Lower lobe of right lung (tissue), 2 donors: ENCODE measurements around the gene THEM5. TPM values are rescaled to one million over a fixed set of nuclear protein-coding genes. Genes with fewer than 3 reads are reported as not detected.

Experiments used
- ATAC-seq, 2 donors: fragments of 200-7000 bp; cut with Tn5 transposase; one replicate each; pipeline ENCODE4 v1.9.1; 2020 to 2022; ENCODE audit warnings: mild to moderate bottlenecking in 2 of 2, moderate library complexity in 2 of 2
- DNase-seq: peaks from one replicate; pipeline ENCODE4 v3.0.0-alpha.2; 2020
- H3K27ac ChIP-seq: fragments of 200-600 bp; one replicate; pipeline ENCODE4 v1.8.0; 2022
- H3K27me3 ChIP-seq: fragments of 200-600 bp; one replicate; pipeline ENCODE4 v1.8.0; 2022; ENCODE audit warnings: low read depth
- H3K36me3 ChIP-seq: fragments of 200-600 bp; one replicate; pipeline ENCODE4 v1.8.0; 2022; ENCODE audit warnings: mild to moderate bottlenecking
- H3K4me1 ChIP-seq: fragments of 200-600 bp; one replicate; pipeline ENCODE4 v1.8.0; 2022
- H3K4me3 ChIP-seq: fragments of 200-600 bp; one replicate; pipeline ENCODE4 v1.8.0; 2022; ENCODE audit warnings: mild to moderate bottlenecking
- H3K9me3 ChIP-seq: fragments of 200-600 bp; one replicate; pipeline ENCODE4 v1.8.0; 2022
- intact Hi-C: fragments of 100-400 bp; cut with DNase I; formaldehyde crosslinking; loops from one replicate; pipeline ENCODE4 v1.11.0; 2022
- total RNA-seq: library from RNA; stranded (reverse); fragmentation: NEBNext Ultra II Directional; extraction: Animal tissue kit (Norgen Biotek cat#: 25700); gene quantifications from one replicate; pipeline ENCODE4 v1.2.1, GENCODE V29; 2021
- TF ChIP-seq, protein P1 (sequence below): fragments of 200-600 bp; IDR thresholded peaks from one replicate; pipeline ENCODE4 v1.8.0; 2022; ENCODE audit warnings: antibody characterized with exemption, mild to moderate bottlenecking
- donor health status: DM: no; HTN: yes; CAD: no; lungs with severe emphysema.

THEM5 gene
- total RNA-seq, 1 donor from 2014 or later: not detected

DNA sequence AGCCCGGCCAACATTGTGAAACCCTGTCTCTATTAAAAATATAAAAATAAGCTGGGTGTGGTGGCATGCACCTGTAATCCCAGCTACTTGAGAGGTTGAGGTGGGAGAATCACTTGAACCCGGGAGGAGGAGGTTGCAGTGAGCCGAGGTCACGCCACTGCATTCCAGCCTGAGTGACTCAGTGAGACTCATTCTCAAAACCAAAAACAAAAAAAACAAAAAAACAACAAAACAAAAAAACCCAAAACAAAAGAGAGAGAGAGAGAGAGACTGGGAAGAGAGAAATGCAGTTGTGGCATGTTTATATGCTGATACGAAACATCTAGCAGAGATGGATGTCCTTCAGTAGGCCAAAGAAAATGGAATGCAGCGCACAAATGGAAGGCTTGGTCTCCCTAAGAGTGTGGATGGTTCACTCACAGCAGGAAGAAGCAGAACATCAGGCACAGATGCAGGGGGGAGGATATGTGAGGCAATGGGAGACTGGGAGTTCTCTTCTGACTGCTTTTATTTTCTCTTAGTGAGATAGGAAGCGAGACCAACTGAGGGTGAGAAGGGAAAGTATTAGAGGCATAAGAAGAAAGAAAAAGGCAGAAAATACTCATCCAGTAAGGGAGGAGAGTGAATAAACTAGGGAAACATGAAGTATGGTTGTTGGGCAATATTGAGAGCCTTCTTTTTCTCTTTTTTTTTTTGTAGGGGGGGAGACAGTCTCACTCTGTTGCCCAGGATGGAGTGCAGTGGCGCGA, 39.8 kb upstream of the THEM5 start:
- no peaks in the 10 kb centered on the region for H3K9me3 ChIP-seq
- DNase-seq: no peak
- intact Hi-C loops: no loop called here
- H3K4me3 ChIP-seq: no peak overlapping the region
- ATAC-seq: no peak
- peaks cover 49% of the 10 kb centered on the region for H3K36me3 ChIP-seq
- TF ChIP-seq, protein P1, sequence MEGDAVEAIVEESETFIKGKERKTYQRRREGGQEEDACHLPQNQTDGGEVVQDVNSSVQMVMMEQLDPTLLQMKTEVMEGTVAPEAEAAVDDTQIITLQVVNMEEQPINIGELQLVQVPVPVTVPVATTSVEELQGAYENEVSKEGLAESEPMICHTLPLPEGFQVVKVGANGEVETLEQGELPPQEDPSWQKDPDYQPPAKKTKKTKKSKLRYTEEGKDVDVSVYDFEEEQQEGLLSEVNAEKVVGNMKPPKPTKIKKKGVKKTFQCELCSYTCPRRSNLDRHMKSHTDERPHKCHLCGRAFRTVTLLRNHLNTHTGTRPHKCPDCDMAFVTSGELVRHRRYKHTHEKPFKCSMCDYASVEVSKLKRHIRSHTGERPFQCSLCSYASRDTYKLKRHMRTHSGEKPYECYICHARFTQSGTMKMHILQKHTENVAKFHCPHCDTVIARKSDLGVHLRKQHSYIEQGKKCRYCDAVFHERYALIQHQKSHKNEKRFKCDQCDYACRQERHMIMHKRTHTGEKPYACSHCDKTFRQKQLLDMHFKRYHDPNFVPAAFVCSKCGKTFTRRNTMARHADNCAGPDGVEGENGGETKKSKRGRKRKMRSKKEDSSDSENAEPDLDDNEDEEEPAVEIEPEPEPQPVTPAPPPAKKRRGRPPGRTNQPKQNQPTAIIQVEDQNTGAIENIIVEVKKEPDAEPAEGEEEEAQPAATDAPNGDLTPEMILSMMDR: no peak
- no peaks in the 10 kb centered on the region for H3K27me3 ChIP-seq
- no peaks in the 10 kb centered on the region for H3K4me1 ChIP-seq
- no peak overlapping the region for H3K27ac ChIP-seq

GRCh38 chr1:151892190-151892589, 38.7 kb upstream of the THEM5 start:
- Histone ChIP-seq H3K9me3 (no peaks in the 10 kb centered on the region), H3K27ac (no peak overlapping the region), H3K4me1 (no peaks in the 10 kb centered on the region), H3K4me3 (no peak overlapping the region), H3K36me3 (peaks cover 59% of the 10 kb centered on the region), H3K27me3 (no peaks in the 10 kb centered on the region)
- ATAC-seq: no peak
- DNase-seq: no peak
- intact Hi-C loops: no loop called here
- TF ChIP-seq, protein P1: no peak

- ATAC-seq: no peak
- TF ChIP-seq, protein P1: no peak
Observed at GRCh38 chr1:151891512-151891911, 38.0 kb upstream of the THEM5 start.

GRCh38 chr1:151888972-151889570, 35.6 kb upstream of the THEM5 start:
- no peak overlapping the region for H3K27ac ChIP-seq
- no peaks in the 10 kb centered on the region for H3K27me3 ChIP-seq
- intact Hi-C loops: no loop called here
- TF ChIP-seq, protein P1: peak; percentile 42
- ATAC-seq (no peak), DNase-seq (no peak)
- H3K36me3 ChIP-seq: peaks cover 49% of the 10 kb centered on the region
- H3K4me1 ChIP-seq: no peaks in the 10 kb centered on the region
- H3K9me3 ChIP-seq: no peaks in the 10 kb centered on the region
- H3K4me3 ChIP-seq: no peak overlapping the region

More at GRCh38 chr1:151891512-151891911, 38.0 kb upstream of the THEM5 start:
- Histone ChIP-seq H3K9me3 (no peaks in the 10 kb centered on the region), H3K27ac (no peak overlapping the region), H3K4me3 (no peak overlapping the region), H3K4me1 (no peaks in the 10 kb centered on the region), H3K36me3 (peaks cover 59% of the 10 kb centered on the region), H3K27me3 (no peaks in the 10 kb centered on the region)
- intact Hi-C loops: no loop called here
- DNase-seq: no peak

- DNase-seq (no peak), ATAC-seq (no peak)
- H3K4me1 ChIP-seq: no peaks in the 10 kb centered on the region
- TF ChIP-seq, protein P1: no peak
- H3K27me3 ChIP-seq: no peaks in the 10 kb centered on the region
- H3K36me3 ChIP-seq: peaks cover 28% of the 10 kb centered on the region
- H3K4me3 ChIP-seq: no peak overlapping the region
- no peaks in the 10 kb centered on the region for H3K9me3 ChIP-seq
- intact Hi-C loops: no loop called here
- no peak overlapping the region for H3K27ac ChIP-seq
Observed at GRCh38 chr1:151887028-151887427, 33.5 kb upstream of the THEM5 start.
